HEK293 (cell line): ENCODE data around the gene ZCCHC7.

Experiments used
- CTCF ChIA-PET: fragments of 350-600 bp; formaldehyde crosslinking; extraction: SDS; loops from one replicate; lab custom pipeline; 2021; ENCODE audit warnings: antibody characterized with exemption; lab: Yijun Ruan, JAX
- POLR2A ChIA-PET: fragments of 300-600 bp; formaldehyde crosslinking; extraction: SDS; loops from one replicate; lab custom pipeline; 2020; ENCODE audit warnings: antibody characterized with exemption, inconsistent platforms; lab: Yijun Ruan, JAX
- H3K27ac ChIP-seq: fragments of 200-500 bp; sonication (Bioruptor generic); 2 replicates; pipeline ENCODE4 v1.5.1; 2014; ENCODE audit warnings: low read depth, low read length, control low read depth, inconsistent platforms; ENCODE audit errors: extremely low read depth
- H3K36me3 ChIP-seq, 2 experiments: fragments of 200-500 bp in 1 of 2; sonication (Bioruptor generic) in 1 of 2; 1 replicate in 1 of 2; 2 replicates in 1 of 2; pipeline ENCODE4 v1.5.1; 2014 to 2017; ENCODE audit warnings: inconsistent platforms in 2 of 2, low read length in 2 of 2; ENCODE audit not compliant: control insufficient read depth in 2 of 2, insufficient read depth in 1 of 2
- H3K4me1 ChIP-seq: fragments of 200-500 bp; sonication (Bioruptor generic); 2 replicates; pipeline ENCODE4 v1.5.1; 2014; ENCODE audit warnings: mild to moderate bottlenecking, low read length, inconsistent platforms; ENCODE audit not compliant: control insufficient read depth, insufficient read depth
- H3K4me3 ChIP-seq: 2 replicates; pipeline ENCODE4 v1.5.1; 2011; ENCODE audit warnings: low read depth, mild to moderate bottlenecking, control low read depth, low read length, moderate library complexity
- H3K9me3 ChIP-seq: fragments of 200-500 bp; sonication (Bioruptor generic); 2 replicates; pipeline ENCODE4 v1.5.1; 2014; ENCODE audit warnings: low read depth, low read length, inconsistent platforms; ENCODE audit not compliant: control insufficient read depth, insufficient read depth
- SALL2 ChIP-seq: fragments of 450-650 bp; formaldehyde crosslinking; IDR thresholded peaks from 2 replicates; pipeline ENCODE4 v1.5.0; 2017; ENCODE audit warnings: missing biosample characterization, mild to moderate bottlenecking, missing genetic modification characterization, borderline replicate concordance
- SCRT1 ChIP-seq: fragments of 450-650 bp; formaldehyde crosslinking; IDR thresholded peaks from 2 replicates; pipeline ENCODE4 v1.5.1; 2016; ENCODE audit warnings: missing biosample characterization, missing genetic modification characterization, borderline replicate concordance
- SCRT2 ChIP-seq: fragments of 450-650 bp; formaldehyde crosslinking; IDR thresholded peaks from 2 replicates; pipeline ENCODE4 v1.5.1; 2016; ENCODE audit warnings: missing biosample characterization, missing genetic modification characterization
- ZBTB7A ChIP-seq: fragments of 450-650 bp; formaldehyde crosslinking; IDR thresholded peaks from 2 replicates; pipeline ENCODE4 v1.5.1; 2016; ENCODE audit warnings: low read depth, missing biosample characterization, missing genetic modification characterization
- ZFP69B ChIP-seq: fragments of 450-650 bp; formaldehyde crosslinking; IDR thresholded peaks from 2 replicates; pipeline ENCODE4 v1.5.1; 2016; ENCODE audit warnings: missing biosample characterization, missing genetic modification characterization
- ZNF121 ChIP-seq: fragments of 450-650 bp; formaldehyde crosslinking; IDR thresholded peaks from 2 replicates; pipeline ENCODE4 v1.5.1; 2016; ENCODE audit warnings: missing biosample characterization, missing genetic modification characterization
- ZNF302 ChIP-seq: fragments of 450-650 bp; formaldehyde crosslinking; IDR thresholded peaks from 2 replicates; pipeline ENCODE4 v1.5.1; 2016; ENCODE audit warnings: missing biosample characterization, missing genetic modification characterization, low read depth
- ZNF335 ChIP-seq: fragments of 450-650 bp; formaldehyde crosslinking; conservative IDR thresholded peaks from 2 replicates; pipeline ENCODE4 v1.5.1; 2016; ENCODE audit warnings: missing biosample characterization, missing genetic modification characterization
- ZNF544 ChIP-seq: fragments of 450-650 bp; formaldehyde crosslinking; IDR thresholded peaks from 2 replicates; pipeline ENCODE4 v1.5.0; 2017; ENCODE audit warnings: missing biosample characterization, missing genetic modification characterization
- ZNF596 ChIP-seq: fragments of 450-650 bp; IDR thresholded peaks from 2 replicates; pipeline ENCODE4 v1.5.0; 2018; ENCODE audit warnings: missing biosample characterization, mild to moderate bottlenecking, missing genetic modification characterization, moderate library complexity
- ZNF660 ChIP-seq: fragments of 450-650 bp; IDR thresholded peaks from 2 replicates; pipeline ENCODE4 v1.5.1; 2018; ENCODE audit warnings: missing biosample characterization, mild to moderate bottlenecking, missing genetic modification characterization
- TF ChIP-seq, protein P1 (sequence below): fragments of 450-650 bp; IDR thresholded peaks from 2 replicates; pipeline ENCODE4 v1.5.1; 2018; ENCODE audit warnings: missing biosample characterization, missing genetic modification characterization
- TF ChIP-seq, protein P2 (sequence below): fragments of 450-650 bp; formaldehyde crosslinking; IDR thresholded peaks from 2 replicates; pipeline ENCODE4 v1.5.1; 2017; ENCODE audit warnings: missing biosample characterization, missing genetic modification characterization
- TF ChIP-seq, protein P3 (sequence below): fragments of 450-650 bp; formaldehyde crosslinking; IDR thresholded peaks from 2 replicates; pipeline ENCODE4 v1.5.1; 2016; ENCODE audit warnings: missing biosample characterization, missing genetic modification characterization
- TF ChIP-seq, protein P4 (sequence below): fragments of 450-650 bp; formaldehyde crosslinking; IDR thresholded peaks from 2 replicates; pipeline ENCODE4 v1.5.1; 2016; ENCODE audit warnings: missing biosample characterization, missing genetic modification characterization

ZCCHC7 gene

DNA sequence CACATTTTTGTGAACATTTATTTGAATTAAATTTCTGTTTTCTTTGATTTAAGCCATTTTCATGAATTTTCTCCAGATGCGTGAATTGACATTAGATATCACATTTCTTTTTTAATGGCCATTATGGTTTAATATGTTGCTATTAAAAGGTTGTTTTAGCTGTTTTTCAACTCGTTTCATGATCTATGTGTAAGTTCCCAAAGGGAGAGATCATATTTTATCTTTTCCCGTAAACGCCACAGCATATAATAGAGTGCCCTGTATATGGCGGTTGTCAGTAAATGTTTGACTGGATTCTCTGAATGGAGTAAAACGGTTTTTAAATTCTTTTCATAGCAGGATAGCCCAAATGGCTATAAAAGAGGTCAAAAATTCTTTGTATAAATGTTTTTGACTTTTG, 35.8 kb downstream of the ZCCHC7 start:
- Histone ChIP-seq H3K4me3 (no peak overlapping the region), H3K36me3 (peaks cover 0 to 13% of the 10 kb centered on the region in 2 experiments; a peak in 2 of 3 replicates), H3K4me1 (no peaks in the 10 kb centered on the region; the same call in 1 of the 2 replicates), H3K9me3 (no peaks in the 10 kb centered on the region), H3K27ac (no peak overlapping the region)
- CTCF ChIA-PET = interaction anchor here (0.5 kb wide), 1 partner anchor 10 kb away, joined by 3 read pairs; no protein-coding TSS in a partner anchor
- POLR2A ChIA-PET = no interaction called here
- TF ChIP-seq, protein P1, sequence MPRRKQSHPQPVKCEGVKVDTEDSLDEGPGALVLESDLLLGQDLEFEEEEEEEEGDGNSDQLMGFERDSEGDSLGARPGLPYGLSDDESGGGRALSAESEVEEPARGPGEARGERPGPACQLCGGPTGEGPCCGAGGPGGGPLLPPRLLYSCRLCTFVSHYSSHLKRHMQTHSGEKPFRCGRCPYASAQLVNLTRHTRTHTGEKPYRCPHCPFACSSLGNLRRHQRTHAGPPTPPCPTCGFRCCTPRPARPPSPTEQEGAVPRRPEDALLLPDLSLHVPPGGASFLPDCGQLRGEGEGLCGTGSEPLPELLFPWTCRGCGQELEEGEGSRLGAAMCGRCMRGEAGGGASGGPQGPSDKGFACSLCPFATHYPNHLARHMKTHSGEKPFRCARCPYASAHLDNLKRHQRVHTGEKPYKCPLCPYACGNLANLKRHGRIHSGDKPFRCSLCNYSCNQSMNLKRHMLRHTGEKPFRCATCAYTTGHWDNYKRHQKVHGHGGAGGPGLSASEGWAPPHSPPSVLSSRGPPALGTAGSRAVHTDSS (tag by site-specific recombination) = no peak
- TF ChIP-seq, protein P2, sequence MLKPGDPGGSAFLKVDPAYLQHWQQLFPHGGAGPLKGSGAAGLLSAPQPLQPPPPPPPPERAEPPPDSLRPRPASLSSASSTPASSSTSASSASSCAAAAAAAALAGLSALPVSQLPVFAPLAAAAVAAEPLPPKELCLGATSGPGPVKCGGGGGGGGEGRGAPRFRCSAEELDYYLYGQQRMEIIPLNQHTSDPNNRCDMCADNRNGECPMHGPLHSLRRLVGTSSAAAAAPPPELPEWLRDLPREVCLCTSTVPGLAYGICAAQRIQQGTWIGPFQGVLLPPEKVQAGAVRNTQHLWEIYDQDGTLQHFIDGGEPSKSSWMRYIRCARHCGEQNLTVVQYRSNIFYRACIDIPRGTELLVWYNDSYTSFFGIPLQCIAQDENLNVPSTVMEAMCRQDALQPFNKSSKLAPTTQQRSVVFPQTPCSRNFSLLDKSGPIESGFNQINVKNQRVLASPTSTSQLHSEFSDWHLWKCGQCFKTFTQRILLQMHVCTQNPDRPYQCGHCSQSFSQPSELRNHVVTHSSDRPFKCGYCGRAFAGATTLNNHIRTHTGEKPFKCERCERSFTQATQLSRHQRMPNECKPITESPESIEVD = peak; percentile 53; the same call in 1 of the 2 replicates

DNA sequence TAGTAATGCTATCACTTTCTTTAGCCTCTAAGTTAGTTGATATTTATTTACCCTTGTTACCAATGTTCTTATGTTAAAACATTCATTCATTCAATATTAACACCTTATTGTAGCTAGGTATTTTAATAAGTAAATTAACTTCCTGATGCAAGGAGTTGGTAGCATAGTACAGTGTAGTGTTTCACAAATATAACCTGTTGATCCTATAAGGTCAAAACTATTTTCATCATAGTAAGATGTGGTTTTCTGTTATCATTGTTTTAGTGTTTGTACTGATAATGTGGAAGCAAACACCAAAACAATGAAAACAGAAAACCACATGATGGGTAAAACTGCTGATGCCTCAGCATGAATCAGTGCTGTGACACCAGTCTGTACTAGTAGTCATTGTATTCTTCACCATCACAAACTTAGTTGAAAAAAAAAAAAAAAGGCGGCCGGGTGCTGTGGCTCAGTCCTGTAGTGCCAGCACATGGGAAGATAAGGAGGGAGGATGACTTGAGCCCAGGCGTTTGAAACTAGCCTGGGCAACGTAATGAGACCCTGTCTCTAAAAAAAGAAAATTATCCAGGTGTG, 36.5 kb downstream of the ZCCHC7 start:
- Histone ChIP-seq H3K27ac (no peak overlapping the region), H3K4me3 (no peak overlapping the region), H3K9me3 (no peaks in the 10 kb centered on the region), H3K36me3 (peaks cover 0 to 16% of the 10 kb centered on the region in 2 experiments; a peak in 2 of 3 replicates), H3K4me1 (no peaks in the 10 kb centered on the region; the same call in 1 of the 2 replicates)
- POLR2A ChIA-PET = no interaction called here
- no peak for TF ChIP-seq ZFP69B
- peak; percentile 74 for TF ChIP-seq SCRT2 (tag by site-specific recombination)
- peak; percentile 53; the same call in 1 of the 2 replicates for TF ChIP-seq SCRT1 (tag by site-specific recombination)
- CTCF ChIA-PET = no interaction called here

DNA sequence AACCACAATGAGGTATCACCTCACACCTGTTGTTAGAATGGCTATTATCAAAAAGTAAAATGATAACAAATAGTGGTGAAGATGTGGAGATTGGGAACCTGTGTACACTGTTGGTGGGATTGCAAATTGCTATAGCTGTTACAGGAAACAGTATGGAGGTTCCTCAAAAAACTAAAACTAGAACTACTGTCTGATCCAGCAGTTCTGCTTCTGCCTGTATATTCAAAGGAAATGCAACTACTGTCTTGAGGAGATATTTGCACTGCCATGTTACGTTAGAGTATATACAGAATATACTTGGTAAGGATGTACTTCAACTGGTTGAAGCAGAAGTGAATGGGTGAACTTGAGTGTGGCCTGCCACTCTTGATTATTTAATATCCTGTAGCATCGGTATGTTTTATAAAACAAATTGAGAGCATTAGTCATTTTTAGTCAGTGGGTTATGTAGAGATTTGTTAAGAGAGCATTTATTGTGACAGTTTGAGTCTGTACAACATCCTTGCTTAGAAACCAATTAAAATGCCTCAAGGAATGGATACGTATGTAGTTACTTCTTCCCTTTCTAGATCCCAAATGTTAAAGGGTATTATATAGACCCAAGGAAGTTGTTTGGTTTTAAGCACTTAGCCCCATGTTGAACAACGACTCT, 37.5 kb downstream of the ZCCHC7 start:
- POLR2A ChIA-PET = no interaction called here
- no peaks in the 10 kb centered on the region for H3K9me3 ChIP-seq
- TF ChIP-seq ZBTB7A (tag by site-specific recombination) (no peak), ZNF660 (no peak), ZNF335 (tag by site-specific recombination) (no peak), ZNF302 (no peak), SALL2 (tag by site-specific recombination) (no peak)
- TF ChIP-seq, all 188 proteins: peak for 0
- Histone ChIP-seq H3K4me3 (no peak overlapping the region), H3K4me1 (no peaks in the 10 kb centered on the region; the same call in 1 of the 2 replicates), H3K36me3 (peaks cover 0 to 16% of the 10 kb centered on the region in 2 experiments; a peak in 2 of 3 replicates), H3K27ac (no peak overlapping the region)
- CTCF ChIA-PET = no interaction called here

DNA sequence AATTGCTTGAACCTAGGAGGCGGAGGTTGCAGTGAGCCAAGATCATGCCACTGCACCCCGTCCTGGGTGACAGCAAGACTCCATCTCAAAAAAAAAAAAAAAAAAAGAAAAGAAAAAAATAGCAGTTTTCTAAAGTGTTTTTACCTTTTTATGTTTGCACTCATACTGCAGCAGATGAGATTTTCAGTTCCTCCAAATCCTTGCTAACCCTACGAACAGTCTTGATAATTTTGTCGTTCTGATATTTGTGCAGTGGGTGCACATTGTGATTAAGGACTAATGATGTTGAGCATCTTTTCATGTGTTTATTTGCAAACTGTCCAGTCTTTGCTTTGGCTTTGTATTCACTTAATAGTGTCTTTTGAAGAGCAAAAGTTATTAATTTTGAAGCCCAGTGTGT, 42.9 kb downstream of the ZCCHC7 start:
- ChIA-PET POLR2A (no interaction called here), CTCF (no interaction called here)
- Histone ChIP-seq H3K9me3 (no peaks in the 10 kb centered on the region), H3K36me3 (peaks cover 0 to 10% of the 10 kb centered on the region in 2 experiments; a peak in 2 of 3 replicates), H3K4me1 (no peaks in the 10 kb centered on the region), H3K27ac (no peak overlapping the region), H3K4me3 (no peak overlapping the region)
- TF ChIP-seq ZNF544 (no peak), ZNF596 (no peak), ZNF121 (tag by site-specific recombination) (no peak)
- TF ChIP-seq, protein P3, sequence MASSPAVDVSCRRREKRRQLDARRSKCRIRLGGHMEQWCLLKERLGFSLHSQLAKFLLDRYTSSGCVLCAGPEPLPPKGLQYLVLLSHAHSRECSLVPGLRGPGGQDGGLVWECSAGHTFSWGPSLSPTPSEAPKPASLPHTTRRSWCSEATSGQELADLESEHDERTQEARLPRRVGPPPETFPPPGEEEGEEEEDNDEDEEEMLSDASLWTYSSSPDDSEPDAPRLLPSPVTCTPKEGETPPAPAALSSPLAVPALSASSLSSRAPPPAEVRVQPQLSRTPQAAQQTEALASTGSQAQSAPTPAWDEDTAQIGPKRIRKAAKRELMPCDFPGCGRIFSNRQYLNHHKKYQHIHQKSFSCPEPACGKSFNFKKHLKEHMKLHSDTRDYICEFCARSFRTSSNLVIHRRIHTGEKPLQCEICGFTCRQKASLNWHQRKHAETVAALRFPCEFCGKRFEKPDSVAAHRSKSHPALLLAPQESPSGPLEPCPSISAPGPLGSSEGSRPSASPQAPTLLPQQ (tag by site-specific recombination) = no peak
- TF ChIP-seq, protein P4, sequence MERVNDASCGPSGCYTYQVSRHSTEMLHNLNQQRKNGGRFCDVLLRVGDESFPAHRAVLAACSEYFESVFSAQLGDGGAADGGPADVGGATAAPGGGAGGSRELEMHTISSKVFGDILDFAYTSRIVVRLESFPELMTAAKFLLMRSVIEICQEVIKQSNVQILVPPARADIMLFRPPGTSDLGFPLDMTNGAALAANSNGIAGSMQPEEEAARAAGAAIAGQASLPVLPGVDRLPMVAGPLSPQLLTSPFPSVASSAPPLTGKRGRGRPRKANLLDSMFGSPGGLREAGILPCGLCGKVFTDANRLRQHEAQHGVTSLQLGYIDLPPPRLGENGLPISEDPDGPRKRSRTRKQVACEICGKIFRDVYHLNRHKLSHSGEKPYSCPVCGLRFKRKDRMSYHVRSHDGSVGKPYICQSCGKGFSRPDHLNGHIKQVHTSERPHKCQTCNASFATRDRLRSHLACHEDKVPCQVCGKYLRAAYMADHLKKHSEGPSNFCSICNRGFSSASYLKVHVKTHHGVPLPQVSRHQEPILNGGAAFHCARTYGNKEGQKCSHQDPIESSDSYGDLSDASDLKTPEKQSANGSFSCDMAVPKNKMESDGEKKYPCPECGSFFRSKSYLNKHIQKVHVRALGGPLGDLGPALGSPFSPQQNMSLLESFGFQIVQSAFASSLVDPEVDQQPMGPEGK (tag by site-specific recombination) = no peak
